PFSK-1 (cell line): Measurements from ENCODE around the gene CYP2R1.
A peak's percentile ranks its signal among the peaks of the same experiment; 100 is the strongest.

ENCODE experiments used
- FOXP2 ChIP-seq: optimal IDR thresholded peaks from 2 replicates; pipeline ENCODE3; 2011; ENCODE audit warnings: borderline replicate concordance, control low read depth, inconsistent platforms; ENCODE audit not compliant: insufficient read depth; ENCODE audit errors: extremely low read length, extremely low read depth
- POLR2AphosphoS5 ChIP-seq: IDR thresholded peaks from 2 replicates; pipeline ENCODE4 v1.6.1; 2012; ENCODE audit warnings: low read depth, mild to moderate bottlenecking, control low read depth, low read length, moderate library complexity
- REST ChIP-seq, 2 experiments: IDR thresholded peaks; 2 replicates each; pipeline versions ENCODE4 v1.6.1 to v1.8.0; 2011 to 2012; ENCODE audit warnings: low read depth in 2 of 2, low read length in 2 of 2, control low read depth in 1 of 2, inconsistent platforms in 1 of 2, mild to moderate bottlenecking in 1 of 2, moderate library complexity in 1 of 2; ENCODE audit not compliant: insufficient read depth in 1 of 2
- SIN3A ChIP-seq: IDR thresholded peaks from 2 replicates; pipeline ENCODE4 v1.6.1; 2012; ENCODE audit warnings: mild to moderate bottlenecking, low read length, moderate library complexity, borderline replicate concordance; ENCODE audit not compliant: insufficient read depth
- TAF1 ChIP-seq: IDR thresholded peaks from 2 replicates; pipeline ENCODE4 v1.6.1; 2012; ENCODE audit warnings: low read length, control low read depth, borderline replicate concordance; ENCODE audit not compliant: insufficient read depth

The CYP2R1 gene

GRCh38 chr11:14924318-14924717 lies 32.3 kb upstream of the CYP2R1 start:
- TF ChIP-seq SIN3A: no peak
- no peak for TF ChIP-seq REST (IDR thresholded peaks at IDR 0.05; ENCODE audit: insufficient read depth in 1 of 2, low read depth in 2 of 2, low read length in 2 of 2)
- TF ChIP-seq TAF1: no peak
- TF ChIP-seq FOXP2: no peak
- TF ChIP-seq POLR2AphosphoS5: no peak

DNA sequence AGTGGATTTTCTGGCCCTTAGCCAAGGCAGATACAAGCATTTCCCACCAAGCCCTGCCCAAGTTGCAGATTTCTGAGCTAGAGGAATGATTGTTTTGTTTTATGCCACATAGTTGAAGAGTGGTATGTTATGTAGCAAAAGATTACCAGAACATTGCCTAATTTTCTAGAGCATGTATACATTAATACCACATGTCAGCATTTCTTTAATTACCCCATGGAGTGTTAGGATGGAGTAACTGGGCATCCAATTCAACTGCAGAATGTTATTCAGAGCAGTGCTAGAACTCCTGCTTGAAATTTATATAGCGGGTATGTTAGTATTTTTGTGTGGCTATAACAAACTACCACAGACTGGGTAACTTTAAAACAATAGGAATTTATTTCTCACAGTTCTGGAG lies 24.4 kb upstream of the CYP2R1 start:
- TF ChIP-seq FOXP2: no peak
- no peak for TF ChIP-seq SIN3A
- no peak for TF ChIP-seq REST (IDR thresholded peaks at IDR 0.05; ENCODE audit: insufficient read depth in 1 of 2, low read depth in 2 of 2, low read length in 2 of 2)
- no peak for TF ChIP-seq TAF1
- no peak for TF ChIP-seq POLR2AphosphoS5

DNA sequence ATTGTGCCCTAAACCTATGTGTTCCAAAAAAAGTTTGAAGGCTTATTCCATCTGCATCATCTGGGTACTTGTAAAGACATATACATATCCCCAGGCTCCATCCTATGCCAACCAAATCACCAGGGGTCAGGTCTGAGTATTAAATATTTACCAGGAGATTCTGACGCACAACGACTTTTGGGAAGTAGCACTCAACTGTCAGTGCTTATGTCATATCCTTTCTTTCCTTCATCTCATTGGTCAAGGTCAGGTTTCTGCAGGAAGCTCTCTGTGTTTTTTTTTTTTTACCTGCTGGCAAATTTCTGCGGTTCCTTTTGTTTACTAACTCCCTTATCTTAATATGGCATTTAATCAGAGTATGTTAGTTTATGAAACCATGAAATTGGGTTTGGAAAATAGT lies 22.5 kb upstream of the CYP2R1 start:
- TF ChIP-seq FOXP2: no peak

- TF ChIP-seq TAF1 (no peak), POLR2AphosphoS5 (no peak), SIN3A (no peak)
Measured at GRCh38 chr11:14908214-14908880, 16.3 kb upstream of the CYP2R1 start.

GRCh38 chr11:14907411-14908213 lies 15.6 kb upstream of the CYP2R1 start:
- TF ChIP-seq FOXP2 (peak; percentile 37), SIN3A (no peak), TAF1 (no peak), POLR2AphosphoS5 (no peak), REST (IDR thresholded peaks at IDR 0.05; ENCODE audit: insufficient read depth in 1 of 2, low read depth in 2 of 2, low read length in 2 of 2) (no peak)

DNA sequence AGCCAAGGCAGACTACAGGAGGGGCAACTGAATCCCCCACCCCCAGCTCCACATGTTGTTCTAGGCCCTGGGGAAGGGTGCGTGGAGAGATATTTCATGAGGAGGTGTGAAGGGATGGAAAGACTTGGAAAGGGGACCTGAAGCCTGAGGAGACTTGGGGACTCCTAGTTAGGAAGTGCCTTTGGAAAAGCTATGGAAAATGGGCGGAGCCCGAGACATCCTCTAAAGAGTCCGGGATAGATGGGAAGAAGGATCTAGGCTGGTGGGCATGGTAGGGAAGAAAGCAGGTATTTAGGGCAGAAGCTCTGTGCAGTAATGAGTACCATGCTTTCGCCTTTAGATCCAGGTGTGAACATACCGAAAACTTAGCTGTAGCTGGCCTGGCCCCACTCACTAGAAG lies 15.0 kb upstream of the CYP2R1 start:
- TF ChIP-seq SIN3A: no peak
- no peak for TF ChIP-seq TAF1
- TF ChIP-seq FOXP2: no peak
- no peak for TF ChIP-seq POLR2AphosphoS5
- no peak for TF ChIP-seq REST (IDR thresholded peaks at IDR 0.05; ENCODE audit: insufficient read depth in 1 of 2, low read depth in 2 of 2, low read length in 2 of 2)
